HG02623 (cell line): ENCODE results near the gene HLA-DPA1.

Experiments
- ATAC-seq: cut with Tn5 transposase; IDR thresholded peaks from one replicate; pipeline ENCODE4 v1.9.1; 2021; ENCODE audit warnings: moderate library complexity; ENCODE audit not compliant: unreplicated experiment

Gene HLA-DPA1

GRCh38 chr6:33018418-33018817, 55.0 kb downstream of the HLA-DPA1 start:
- ATAC-seq, result no peak

- ATAC-seq, result no peak
These were observed 55.6 kb downstream of the HLA-DPA1 start for GRCh38 chr6:33017694-33018353.

- no peak for ATAC-seq
These were observed 56.4 kb downstream of the HLA-DPA1 start for GRCh38 chr6:33017018-33017417.

- no peak for ATAC-seq
These were observed 57.7 kb downstream of the HLA-DPA1 start for GRCh38 chr6:33015798-33016197.

- ATAC-seq, result no peak
These were observed 58.4 kb downstream of the HLA-DPA1 start for GRCh38 chr6:33014841-33015634.
